SK-N-SH (cell line): ENCODE results near the gene DDIT4. TPM values are rescaled to one million over a fixed set of nuclear protein-coding genes. Genes with fewer than 3 reads are reported as not detected.

Experiments
- CTCF ChIA-PET: fragments of 300-600, 350-600 bp; formaldehyde crosslinking; extraction: SDS; loops from one replicate; lab custom pipeline; 2021; lab: Yijun Ruan, JAX
- POLR2A ChIA-PET: fragments of 350-600 bp; sonication (Branson Sonifier 250); formaldehyde crosslinking; extraction: SDS; loops from one replicate; lab custom pipeline; 2020; ENCODE audit warnings: antibody characterized with exemption, inconsistent platforms; lab: Yijun Ruan, JAX
- DNase-seq: peaks from one replicate; pipeline ENCODE4 v3.0.0; 2012
- H2AFZ ChIP-seq: fragments of 200-600 bp; sonication (generic); 2 replicates; pipeline ENCODE4 v1.8.1; 2016; ENCODE audit warnings: antibody characterized with exemption, mild to moderate bottlenecking, low read depth
- H3F3A ChIP-seq: fragments of 200-600 bp; sonication (generic); replicated peaks from 2 replicates; pipeline ENCODE3; 2016; ENCODE audit warnings: antibody characterized with exemption, mild to moderate bottlenecking; ENCODE audit not compliant: insufficient read depth
- H3K27ac ChIP-seq, 2 experiments: fragments of 200-500 bp in 1 of 2; fragments of 200-600 bp in 1 of 2; sonication (Bioruptor generic) in 1 of 2; sonication (generic), shearing (Covaris generic) in 1 of 2; 2 replicates each; pipeline versions ENCODE4 v1.5.1 to v1.6.1; 2014 to 2016; ENCODE audit warnings: low read depth in 2 of 2, inconsistent platforms in 1 of 2, low read length in 1 of 2, mild to moderate bottlenecking in 1 of 2, mixed read lengths in 1 of 2
- H3K27me3 ChIP-seq: fragments of 200-600 bp; sonication (generic), shearing (Covaris generic); 2 replicates; pipeline ENCODE4 v1.6.1; 2016; ENCODE audit warnings: mixed run types; ENCODE audit not compliant: insufficient read depth
- H3K36me3 ChIP-seq, 2 experiments: fragments of 200-500 bp in 1 of 2; fragments of 200-600 bp in 1 of 2; sonication (Bioruptor generic) in 1 of 2; sonication (generic) in 1 of 2; replicated peaks in 1 of 2; 2 replicates each; pipeline versions ENCODE3 to v1.5.1; 2014 to 2016; ENCODE audit warnings: low read length in 1 of 2, mild to moderate bottlenecking in 1 of 2; ENCODE audit not compliant: insufficient read depth in 2 of 2, control insufficient read depth in 1 of 2
- H3K4me1 ChIP-seq, 2 experiments: fragments of 200-500 bp in 1 of 2; fragments of 200-600 bp in 1 of 2; sonication (Bioruptor generic) in 1 of 2; sonication (generic), shearing (Covaris generic) in 1 of 2; 2 replicates each; pipeline versions ENCODE4 v1.5.1 to v1.6.1; 2014 to 2016; ENCODE audit warnings: low read depth in 1 of 2, low read length in 1 of 2, mixed run types in 1 of 2; ENCODE audit not compliant: insufficient read depth in 2 of 2, control insufficient read depth in 1 of 2
- H3K4me2 ChIP-seq: fragments of 200-600 bp; sonication (generic), shearing (Covaris generic); 2 replicates; pipeline ENCODE4 v1.6.1; 2017; ENCODE audit warnings: mixed run types
- H3K4me3 ChIP-seq, 2 experiments: fragments of 200-500 bp in 1 of 2; fragments of 200-600 bp in 1 of 2; sonication (Bioruptor generic) in 1 of 2; sonication (generic), shearing (Covaris generic) in 1 of 2; 2 replicates each; pipeline versions ENCODE4 v1.5.1 to v1.8.1; 2014 to 2016; ENCODE audit warnings: low read depth in 2 of 2, inconsistent platforms in 1 of 2, low read length in 1 of 2, mild to moderate bottlenecking in 1 of 2, mixed read lengths in 1 of 2, moderate library complexity in 1 of 2
- H3K79me2 ChIP-seq: fragments of 200-600 bp; sonication (generic); 2 replicates; pipeline ENCODE4 v1.8.1; 2017; ENCODE audit warnings: mild to moderate bottlenecking; ENCODE audit not compliant: insufficient read depth
- H3K9ac ChIP-seq: fragments of 200-600 bp; sonication (generic); 2 replicates; pipeline ENCODE4 v1.6.1; 2017; ENCODE audit warnings: mixed run types
- H3K9me2 ChIP-seq: fragments of 200-600 bp; sonication (generic); 2 replicates; pipeline ENCODE4 v1.6.1; 2017; ENCODE audit warnings: mixed run types
- H3K9me3 ChIP-seq: fragments of 200-600 bp; sonication (generic); 2 replicates; pipeline ENCODE4 v1.6.1; 2017; ENCODE audit warnings: mixed run types, mild to moderate bottlenecking, moderate library complexity
- H4K20me1 ChIP-seq: fragments of 200-600 bp; sonication (generic); 2 replicates; pipeline ENCODE4 v1.6.1; 2017; ENCODE audit warnings: mild to moderate bottlenecking, mixed run types; ENCODE audit not compliant: insufficient read depth
- CTCF ChIP-seq: fragments of 200-600 bp; sonication (generic); IDR thresholded peaks from 2 replicates; pipeline ENCODE4 v1.6.1; 2017; ENCODE audit warnings: antibody characterized with exemption, mild to moderate bottlenecking, moderate library complexity
- FOXJ3 ChIP-seq: sonication (generic); formaldehyde crosslinking; IDR thresholded peaks from 2 replicates; pipeline ENCODE4 v1.5.1; 2020; ENCODE audit warnings: mild to moderate bottlenecking, missing genetic modification reagents
- JUND ChIP-seq: IDR thresholded peaks from 2 replicates; pipeline ENCODE4 v1.4.0; 2012
- NFIC ChIP-seq: IDR thresholded peaks from 2 replicates; pipeline ENCODE4 v1.4.0; 2012; ENCODE audit warnings: borderline replicate concordance
- NRF1 ChIP-seq: IDR thresholded peaks from 2 replicates; pipeline ENCODE4 v1.6.1; 2012; ENCODE audit warnings: low read depth, mild to moderate bottlenecking, low read length
- PBX3 ChIP-seq: IDR thresholded peaks from 2 replicates; pipeline ENCODE4; 2012
- RAD21 ChIP-seq: IDR thresholded peaks from 2 replicates; pipeline ENCODE4 v1.6.1; 2012; ENCODE audit warnings: mild to moderate bottlenecking, low read length
- TAF1 ChIP-seq: IDR thresholded peaks from 2 replicates; pipeline ENCODE4 v1.6.1; 2012; ENCODE audit warnings: low read depth, mild to moderate bottlenecking, low read length, moderate library complexity, borderline replicate concordance
- YY1 ChIP-seq: IDR thresholded peaks from 2 replicates; pipeline ENCODE4 v1.4.0; 2012; ENCODE audit warnings: low read depth, mild to moderate bottlenecking
- WGBS: methylation state at CpG from one replicate; pipeline ENCODE4 v1.1.6; 2017; ENCODE audit warnings: low lambda C conversion rate; 5-methylcytosine and 5-hydroxymethylcytosine counted together
- polyA plus RNA-seq, 3 experiments: library from polyadenylated mRNA; depleted of rRNA; stranded (reverse); fragments of >200 nt; gene quantifications; 2 replicates each; pipeline ENCODE4 v1.2.3, GENCODE V29; 2012
- TF ChIP-seq, protein P1 (sequence below): fragments of 150-350 bp; IDR thresholded peaks from 2 replicates; pipeline ENCODE4 v1.6.1; 2017; ENCODE audit warnings: antibody characterized with exemption, low read length, low read depth, borderline replicate concordance
- TF ChIP-seq, protein P2 (sequence below): IDR thresholded peaks from 2 replicates; pipeline ENCODE4 v1.4.0; 2012; ENCODE audit warnings: low read depth

The DDIT4 gene
- polyA plus RNA-seq, 1 of the 3 experiments (the other 2 are of a cell fraction), result 24.9 TPM

DNA sequence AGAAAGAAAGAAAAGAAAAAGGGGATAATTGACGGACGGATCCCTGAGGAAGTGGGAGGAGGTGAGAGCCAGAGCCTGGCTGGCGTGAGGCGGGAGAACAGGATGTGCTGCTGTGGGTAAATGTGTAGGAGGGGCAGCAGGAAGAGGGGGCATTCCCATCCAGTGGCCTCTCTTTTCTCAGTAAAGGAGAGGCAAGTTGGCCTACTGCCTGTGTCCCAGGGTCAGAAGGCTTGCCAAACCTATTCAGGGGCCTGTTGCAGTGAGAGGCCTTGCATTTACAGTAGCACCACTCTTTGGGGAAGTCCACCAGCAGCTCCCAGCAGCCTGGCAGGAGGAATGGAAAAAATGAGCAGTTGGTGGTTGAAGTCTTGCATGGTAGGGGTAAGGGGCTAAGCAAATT is 31.0 kb upstream of the DDIT4 start:
- Histone ChIP-seq H3K4me2 (no peak overlapping the region), H3K9ac (no peak overlapping the region), H2AFZ (no peak overlapping the region)
- TF ChIP-seq TAF1, result no peak
- TF ChIP-seq NRF1, result no peak
- TF ChIP-seq, protein P1, sequence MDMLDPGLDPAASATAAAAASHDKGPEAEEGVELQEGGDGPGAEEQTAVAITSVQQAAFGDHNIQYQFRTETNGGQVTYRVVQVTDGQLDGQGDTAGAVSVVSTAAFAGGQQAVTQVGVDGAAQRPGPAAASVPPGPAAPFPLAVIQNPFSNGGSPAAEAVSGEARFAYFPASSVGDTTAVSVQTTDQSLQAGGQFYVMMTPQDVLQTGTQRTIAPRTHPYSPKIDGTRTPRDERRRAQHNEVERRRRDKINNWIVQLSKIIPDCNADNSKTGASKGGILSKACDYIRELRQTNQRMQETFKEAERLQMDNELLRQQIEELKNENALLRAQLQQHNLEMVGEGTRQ, result no peak
- no peak for TF ChIP-seq FOXJ3 (CRISPR knock-in tag)
- no peak for TF ChIP-seq JUND
- TF ChIP-seq PBX3, result no peak
- TF ChIP-seq YY1, result no peak
- TF ChIP-seq, protein P2, sequence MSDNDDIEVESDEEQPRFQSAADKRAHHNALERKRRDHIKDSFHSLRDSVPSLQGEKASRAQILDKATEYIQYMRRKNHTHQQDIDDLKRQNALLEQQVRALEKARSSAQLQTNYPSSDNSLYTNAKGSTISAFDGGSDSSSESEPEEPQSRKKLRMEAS, result no peak
- no peak for TF ChIP-seq CTCF
- TF ChIP-seq, all 33 proteins: peak for 0
- ChIA-PET CTCF (interaction anchor here (0.6 kb wide), 1 partner anchor 170 kb away, joined by 4 read pairs; no protein-coding TSS in a partner anchor), POLR2A (interaction anchor here (0.6 kb wide), 1 partner anchor 33 kb away, joined by 3 read pairs; no protein-coding TSS in a partner anchor)
- no peak overlapping the region for H3K27ac ChIP-seq
- WGBS, result 94% methylated on average over 4 of the region's 4 CpGs
- H3K4me1 ChIP-seq, result peaks cover 6 to 8% of the 10 kb centered on the region in 2 experiments; a peak in 1 of 4 replicates
- no peaks in the 10 kb centered on the region for H3K9me2 ChIP-seq
- no peaks in the 10 kb centered on the region for H3K36me3 ChIP-seq
- H3K9me3 ChIP-seq, result no peaks in the 10 kb centered on the region
- no peak overlapping the region for H3K4me3 ChIP-seq
- H3K79me2 ChIP-seq, result no peaks in the 10 kb centered on the region
- no peaks in the 10 kb centered on the region for H3F3A ChIP-seq
- no peak for DNase-seq
- H3K27me3 ChIP-seq, result no peaks in the 10 kb centered on the region
- H4K20me1 ChIP-seq, result no peaks in the 10 kb centered on the region

DNA sequence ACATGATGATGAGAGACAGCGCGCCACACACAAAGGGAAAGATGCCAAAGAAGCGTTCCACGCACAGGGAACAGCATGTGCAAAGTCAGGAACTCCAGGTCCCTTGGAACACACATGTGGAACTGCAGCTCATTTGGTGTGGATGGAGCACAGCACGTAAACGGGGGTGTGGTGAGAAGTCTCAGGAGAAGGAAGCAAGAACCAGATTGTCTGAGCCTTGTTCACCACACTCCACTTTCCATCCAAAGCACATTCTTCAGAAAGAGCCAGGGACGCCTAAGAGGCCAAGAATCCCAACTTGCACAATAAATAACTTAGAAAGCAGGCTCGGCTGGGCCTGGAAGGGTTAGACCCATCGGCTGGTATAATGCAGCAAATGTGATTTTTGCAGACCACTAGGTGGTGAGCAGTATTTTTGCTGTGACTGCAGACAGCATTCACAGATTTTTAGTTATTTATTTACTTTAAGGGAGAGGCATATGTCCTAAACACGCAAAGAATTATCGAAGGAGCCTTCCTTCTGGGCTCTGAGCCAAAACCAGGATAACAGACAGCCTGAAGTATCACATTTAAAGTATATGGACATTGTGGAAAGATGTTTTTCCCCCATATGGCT is 29.8 kb upstream of the DDIT4 start:
- WGBS, result 83% methylated on average over 11 of the region's 11 CpGs
- H2AFZ ChIP-seq, result no peak overlapping the region; the same call in 1 of the 2 replicates
- no peaks in the 10 kb centered on the region for H3K36me3 ChIP-seq
- H3K9me3 ChIP-seq, result no peaks in the 10 kb centered on the region
- no peaks in the 10 kb centered on the region for H3K9me2 ChIP-seq
- H3K4me2 ChIP-seq, result no peak overlapping the region
- no peak overlapping the region for H3K4me3 ChIP-seq
- H3K27ac ChIP-seq, result peak overlapping the region in 1 of 2 experiments; percentile 30; a peak in 1 of 4 replicates
- H3K4me1 ChIP-seq, result peaks cover 6 to 17% of the 10 kb centered on the region in 2 experiments; a peak in 1 of 4 replicates
- H4K20me1 ChIP-seq, result no peaks in the 10 kb centered on the region
- ChIA-PET CTCF (interaction anchor here (1.0 kb wide), 1 partner anchor 9 kb away, joined by 4 read pairs; no protein-coding TSS in a partner anchor), POLR2A (no interaction called here)
- H3F3A ChIP-seq, result peaks cover 4% of the 10 kb centered on the region
- TF ChIP-seq NFIC, result 0 out of 2 replicates have a peak, but pooled peaks have one; percentile 31
- no peak for TF ChIP-seq PBX3
- TF ChIP-seq RAD21, result peak; percentile 42
- TF ChIP-seq, all 33 proteins: peak for 2
- no peak for DNase-seq
- no peaks in the 10 kb centered on the region for H3K79me2 ChIP-seq
- H3K9ac ChIP-seq, result no peak overlapping the region
- H3K27me3 ChIP-seq, result no peaks in the 10 kb centered on the region
